Urothelium cell line (cell line): Measurements from ENCODE around the gene SLC23A1.
"Not testable (repeated sequence)": the region's sequence is repeated elsewhere in the genome, so short reads cannot be mapped to it uniquely, and the experiment has no call there.

Source experiments
- DNase-seq: peaks from one replicate; pipeline ENCODE4 v3.0.0; 2011; ENCODE audit warnings: low spot score, mixed read lengths
- FAIRE-seq: peaks from 2 replicates; lab custom pipeline; 2011; peaks lifted over from hg19 to GRCh38; lab: Jason Lieb, UNC

The SLC23A1 gene

GRCh38 chr5:139383275-139383992 is at the start of gene SLC23A1:
SLC23A1 (minus strand) TSS chr5:139383297; CDS start chr5:139383253, 44 bp downstream.
- FAIRE-seq (no peak), DNase-seq (no peak)

- DNase-seq = no peak
- FAIRE-seq = no peak
Measured at GRCh38 chr5:139431706-139432105, 48.6 kb upstream of the SLC23A1 start.

- FAIRE-seq (no peak), DNase-seq (no peak)
Measured at GRCh38 chr5:139430015-139430414, 46.9 kb upstream of the SLC23A1 start.

GRCh38 chr5:139426203-139426885 is 43.2 kb upstream of the SLC23A1 start:
- no peak for DNase-seq
- no peak for FAIRE-seq

GRCh38 chr5:139425497-139425896 is 42.4 kb upstream of the SLC23A1 start:
- no peak for DNase-seq
- FAIRE-seq = no peak

- DNase-seq (peak; percentile 72), FAIRE-seq (no peak)
Measured at GRCh38 chr5:139422307-139422893, 39.3 kb upstream of the SLC23A1 start.

GRCh38 chr5:139419226-139420192 is 36.4 kb upstream of the SLC23A1 start:
- DNase-seq (no peak), FAIRE-seq (no peak)

GRCh38 chr5:139418793-139419192 is 35.7 kb upstream of the SLC23A1 start:
- DNase-seq = no peak

GRCh38 chr5:139417214-139417613 is 34.1 kb upstream of the SLC23A1 start:
- FAIRE-seq (no peak), DNase-seq (no peak)

More at GRCh38 chr5:139418793-139419192, 35.7 kb upstream of the SLC23A1 start:
- no peak for FAIRE-seq

GRCh38 chr5:139416651-139417050 is 33.6 kb upstream of the SLC23A1 start:
- FAIRE-seq = no peak

GRCh38 chr5:139415869-139416268 is 32.8 kb upstream of the SLC23A1 start:
- DNase-seq = no peak
- FAIRE-seq = no peak

More at GRCh38 chr5:139416651-139417050, 33.6 kb upstream of the SLC23A1 start:
- DNase-seq = no peak

- FAIRE-seq = no peak
- DNase-seq = no peak
Measured at GRCh38 chr5:139415221-139415861, 32.2 kb upstream of the SLC23A1 start.

- DNase-seq = no peak
- FAIRE-seq = no peak
Measured at GRCh38 chr5:139414581-139415130, 31.6 kb upstream of the SLC23A1 start.

- DNase-seq (no peak), FAIRE-seq (no peak)
Measured at GRCh38 chr5:139413963-139414362, 30.9 kb upstream of the SLC23A1 start.

GRCh38 chr5:139413153-139413552 is 30.1 kb upstream of the SLC23A1 start:
- FAIRE-seq = no peak
- no peak for DNase-seq

GRCh38 chr5:139410993-139411828 is 28.1 kb upstream of the SLC23A1 start:
- DNase-seq = no peak
- FAIRE-seq = no peak

GRCh38 chr5:139410121-139410992 is 27.3 kb upstream of the SLC23A1 start:
- no peak for FAIRE-seq
- DNase-seq = no peak

GRCh38 chr5:139409116-139409515 is 26.0 kb upstream of the SLC23A1 start:
- not testable (repeated sequence) for FAIRE-seq, DNase-seq
